GM12873 (cell line): ENCODE measurements around the gene CDYL.

Source experiments
- CTCF ChIP-seq: IDR thresholded peaks from 2 replicates; pipeline ENCODE4 v1.5.1; 2012; ENCODE audit warnings: low read depth, mild to moderate bottlenecking, moderate library complexity, low read length, control low read depth; ENCODE audit not compliant: insufficient read depth; ENCODE audit errors: missing control alignments

CDYL gene

DNA sequence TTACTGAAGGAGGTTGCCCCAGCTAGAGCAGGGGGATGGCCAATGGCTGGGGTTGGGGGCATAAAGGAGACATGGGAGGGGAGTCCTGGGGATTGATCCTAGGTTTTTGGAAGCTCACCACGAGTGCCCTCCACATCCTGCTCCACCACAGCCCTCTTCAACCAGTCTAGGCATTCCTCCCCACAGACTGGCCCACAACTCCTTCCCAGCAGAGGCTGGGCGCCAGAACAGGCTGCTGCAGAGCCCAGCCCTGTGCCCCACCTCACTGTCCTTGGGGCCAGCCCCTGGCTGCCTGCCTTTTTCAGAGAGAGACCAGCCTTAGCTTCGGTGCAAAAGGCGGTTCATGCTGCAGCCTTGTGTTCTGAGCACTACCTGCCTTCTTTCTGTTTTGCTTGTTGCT lies 211.2 kb downstream of the CDYL start:
- TF ChIP-seq CTCF: no peak

GRCh38 chr6:4994741-4995140 lies 218.5 kb downstream of the CDYL start:
- TF ChIP-seq CTCF: no peak

DNA sequence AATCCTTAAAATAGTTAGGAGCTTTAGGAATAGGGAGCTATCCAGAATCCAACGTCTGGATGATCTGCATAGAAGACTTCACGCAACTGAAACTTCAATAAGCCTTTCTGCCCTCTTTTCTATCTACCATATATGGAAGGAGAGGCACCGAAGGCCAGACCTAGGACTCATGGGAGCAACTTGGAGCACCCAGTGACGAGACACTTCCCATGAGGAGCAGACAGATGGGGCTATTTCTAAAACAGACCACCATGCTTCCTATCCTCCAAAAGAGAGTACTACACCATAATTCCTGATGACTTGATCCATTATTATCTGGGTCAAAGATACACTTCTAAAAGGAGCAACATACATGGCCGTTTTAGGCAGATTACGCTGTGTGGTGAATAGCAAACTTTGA lies 221.7 kb downstream of the CDYL start:
- TF ChIP-seq CTCF: no peak

DNA sequence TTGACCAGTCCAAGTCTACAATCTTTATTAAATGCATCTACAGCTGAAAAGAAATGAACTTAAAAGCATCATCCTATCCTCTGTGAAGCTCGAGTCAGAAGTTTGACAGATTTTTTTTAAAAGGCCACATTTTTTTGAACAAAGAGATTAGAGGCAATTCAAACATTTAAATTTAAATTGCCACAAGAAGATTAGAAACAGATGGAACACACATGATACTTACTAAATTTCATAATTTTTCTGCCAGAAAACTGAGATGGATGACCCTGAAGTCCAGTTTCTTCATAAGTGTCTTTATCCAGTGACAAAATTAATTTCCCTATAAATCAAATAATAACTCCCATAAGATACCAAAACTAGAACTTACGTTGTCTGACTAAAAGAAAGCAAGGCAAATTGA lies 223.4 kb downstream of the CDYL start:
- no peak for TF ChIP-seq CTCF

- TF ChIP-seq CTCF: peak; percentile 82
Measured at GRCh38 chr6:5003604-5004372, 227.6 kb downstream of the CDYL start, which contains the start of gene RPP40. RPP40 (minus strand) TSS chr6:5004037; CDS start chr6:5004002, 35 bp downstream.

DNA sequence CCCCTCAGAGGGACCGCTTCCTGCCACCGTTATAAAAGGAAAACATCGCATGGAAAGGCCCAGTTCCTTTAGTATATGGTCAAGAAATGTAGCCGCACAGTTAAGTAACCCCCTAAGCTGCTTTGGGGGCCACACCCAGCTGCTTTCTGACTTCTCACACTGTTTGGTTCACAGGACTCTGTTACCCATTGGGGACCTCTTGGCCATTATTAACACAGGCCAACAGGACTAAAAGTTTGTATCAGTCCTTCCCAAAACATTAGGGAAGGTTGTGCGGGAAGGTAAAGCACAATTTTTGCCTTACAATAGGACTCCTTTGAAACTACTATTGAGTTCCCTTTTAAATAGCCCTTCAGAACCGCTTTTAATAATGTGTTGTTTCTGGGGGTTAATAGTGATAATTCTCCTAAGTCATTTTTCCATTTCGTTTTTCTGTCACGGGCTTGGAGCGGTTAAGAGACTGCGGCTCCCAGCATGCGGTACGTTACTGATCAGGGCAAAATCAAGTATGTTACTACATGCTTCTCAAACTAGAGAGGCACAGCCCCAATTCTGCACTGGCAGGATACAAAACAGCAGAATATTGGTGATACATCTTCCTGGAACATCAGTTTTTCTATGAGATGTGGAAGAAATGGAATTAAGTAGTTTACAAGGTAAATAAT lies 228.3 kb downstream of the CDYL start:
- no peak for TF ChIP-seq CTCF
